HTR-8/SVneo (cell line): ENCODE measurements around the gene FMC1.
"Not testable (repeated sequence)": the region's sequence is repeated elsewhere in the genome, so short reads cannot be mapped to it uniquely, and the experiment has no call there.

Source experiments
- DNase-seq: peaks from one replicate; pipeline ENCODE4 v3.0.0; 2011; ENCODE audit warnings: low spot score, mixed read lengths; ENCODE audit not compliant: insufficient read length
- FAIRE-seq: peaks from 2 replicates; lab custom pipeline; 2011; peaks lifted over from hg19 to GRCh38; lab: Jason Lieb, UNC

FMC1 gene

GRCh38 chr7:139339698-139340036 is 1.5 kb upstream of the FMC1 start:
- FAIRE-seq, result no peak
- DNase-seq, result no peak

- FAIRE-seq (peak; percentile 54), DNase-seq (peak; percentile 88)
These were observed 915 bp upstream of the FMC1 start for GRCh38 chr7:139340037-139340807.

GRCh38 chr7:139340808-139341057 is 404 bp upstream of the FMC1 start:
- no peak for FAIRE-seq
- no peak for DNase-seq

GRCh38 chr7:139341776-139342226 is 664 bp downstream of the FMC1 start:
- FAIRE-seq (no peak), DNase-seq (peak; percentile 84)

GRCh38 chr7:139345042-139345441 is 3.9 kb downstream of the FMC1 start:
- no peak for DNase-seq
- no peak for FAIRE-seq

GRCh38 chr7:139351027-139351426 is 9.9 kb downstream of the FMC1 start:
- FAIRE-seq, result no peak
- DNase-seq, result no peak

GRCh38 chr7:139354729-139355128 is 13.6 kb downstream of the FMC1 start:
- DNase-seq, result no peak
- FAIRE-seq, result no peak

GRCh38 chr7:139355320-139355719 is 14.2 kb downstream of the FMC1 start:
- DNase-seq, result no peak
- FAIRE-seq, result no peak

GRCh38 chr7:139357729-139358506 is 16.8 kb downstream of the FMC1 start:
- FAIRE-seq, DNase-seq: not testable (repeated sequence)

- no peak for FAIRE-seq
- no peak for DNase-seq
These were observed 17.6 kb downstream of the FMC1 start for GRCh38 chr7:139358541-139359365.

GRCh38 chr7:139359366-139360209 is 18.5 kb downstream of the FMC1 start, which contains the start of gene LUC7L2:
TSS of gene LUC7L2 (plus strand) at chr7:139359894. CDS start at chr7:139360262, 368 bp downstream.
- DNase-seq, result peak; percentile 84

GRCh38 chr7:139360210-139360947 is 19.2 kb downstream of the FMC1 start:
- DNase-seq, result peak; percentile 91
- no peak for FAIRE-seq

More at GRCh38 chr7:139359366-139360209, 18.5 kb downstream of the FMC1 start, which contains the start of gene LUC7L2:
- peak; percentile 83 for FAIRE-seq

GRCh38 chr7:139360948-139361307 is 19.8 kb downstream of the FMC1 start:
- no peak for FAIRE-seq

GRCh38 chr7:139361523-139361922 is 20.4 kb downstream of the FMC1 start:
- no peak for DNase-seq
- no peak for FAIRE-seq

More at GRCh38 chr7:139360948-139361307, 19.8 kb downstream of the FMC1 start:
- DNase-seq, result no peak

- FAIRE-seq (no peak), DNase-seq (peak; percentile 9)
These were observed 21.2 kb downstream of the FMC1 start for GRCh38 chr7:139362302-139362701.

GRCh38 chr7:139362981-139363380 is 21.8 kb downstream of the FMC1 start:
- DNase-seq (no peak), FAIRE-seq (no peak)

GRCh38 chr7:139365336-139365735 is 24.2 kb downstream of the FMC1 start:
- FAIRE-seq, result no peak
- DNase-seq, result no peak

- no peak for FAIRE-seq
- DNase-seq, result no peak
These were observed 25.3 kb downstream of the FMC1 start for GRCh38 chr7:139366400-139366799.
